Fibroblast of lung (primary cell): ENCODE results near the gene CHST15.

Experiments used
- CTCF ChIP-seq, 2 donors: IDR thresholded peaks in 1 of 2; conservative IDR thresholded peaks in 1 of 2; 1 replicate in 1 of 2; 2 replicates in 1 of 2; pipeline ENCODE4 v1.5.1; 2011 to 2012; ENCODE audit warnings: low read length in 2 of 2, control low read depth in 1 of 2, inconsistent platforms in 1 of 2, low read depth in 1 of 2, mild to moderate bottlenecking in 1 of 2
- EZH2 ChIP-seq: IDR thresholded peaks from 2 replicates; pipeline ENCODE4 v1.5.1; 2012; ENCODE audit warnings: low read length, control low read depth, mild to moderate bottlenecking; ENCODE audit errors: missing control alignments

GRCh38 chr10:124014416-124015154 lies 78.8 kb downstream of the CHST15 start:
- TF ChIP-seq CTCF (conservative IDR thresholded peaks at IDR 0.05 in 1 of 2, IDR thresholded peaks at IDR 0.05 in 1 of 2; ENCODE audit: low read depth in 1 of 2, low read length in 2 of 2), result no peak
- TF ChIP-seq EZH2, result no peak
